ENCODE results near the gene PRELP. TPM values are rescaled to one million over a fixed set of nuclear protein-coding genes. Genes with fewer than 3 reads are reported as not detected.
"Not testable (repeated sequence)": the region's sequence is repeated elsewhere in the genome, so short reads cannot be mapped to it uniquely, and the experiment has no call there.

The PRELP gene
- total RNA-seq, 1 experiment from 2014 or later, result not detected

DNA sequence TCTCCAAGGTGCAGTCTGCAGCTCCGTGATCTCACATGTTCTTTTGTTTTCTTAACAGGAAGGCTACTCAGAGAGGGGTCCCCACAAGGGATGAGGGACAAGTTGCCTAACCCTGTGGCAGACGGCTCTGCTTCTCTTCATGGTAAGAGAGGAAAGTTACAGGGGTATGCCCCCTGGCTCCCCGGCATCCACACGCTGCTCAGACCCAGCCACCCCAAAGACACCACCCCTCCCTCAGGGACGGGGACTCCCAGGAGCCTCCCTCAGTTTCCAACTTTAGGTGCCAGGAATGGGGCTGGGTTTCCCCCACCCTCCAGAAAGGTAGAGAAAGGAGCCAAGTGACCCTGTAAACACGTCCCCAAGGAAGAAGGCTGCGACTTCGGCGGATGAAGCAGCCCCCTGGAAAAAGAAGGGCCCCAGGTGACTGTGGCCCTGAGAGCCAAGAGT lies 38.0 kb downstream of the PRELP start:
- no peak overlapping the region for H3K4me2 ChIP-seq (ENCODE audit: low read depth, low read length, poor library complexity, severe bottlenecking)
- H4K20me1 ChIP-seq (ENCODE audit: insufficient read depth, low read depth, low read length), result no peaks in the 10 kb centered on the region
- H3K27ac ChIP-seq (ENCODE audit: low read length), result no peak overlapping the region
- no peaks in the 10 kb centered on the region for H3K27me3 ChIP-seq (ENCODE audit: low read length)
- H3K9ac ChIP-seq (ENCODE audit: low read length), result no peak overlapping the region
- no peak overlapping the region for H2AFZ ChIP-seq (ENCODE audit: low read length)
- no peaks in the 10 kb centered on the region for H3K36me3 ChIP-seq (ENCODE audit: insufficient read depth, low read length)
- no peaks in the 10 kb centered on the region for H3K4me1 ChIP-seq (ENCODE audit: low read length)
- no peaks in the 10 kb centered on the region for H3K79me2 ChIP-seq (ENCODE audit: low read length)
- H3K9me3 ChIP-seq (ENCODE audit: low read length), result no peaks in the 10 kb centered on the region
- H3K9me2 ChIP-seq (replicated peaks; ENCODE audit: insufficient read depth, low read length), result no peaks in the 10 kb centered on the region
- DNase-seq, result no peak
- H3K4me3 ChIP-seq (ENCODE audit: low read length), result no peak overlapping the region

DNA sequence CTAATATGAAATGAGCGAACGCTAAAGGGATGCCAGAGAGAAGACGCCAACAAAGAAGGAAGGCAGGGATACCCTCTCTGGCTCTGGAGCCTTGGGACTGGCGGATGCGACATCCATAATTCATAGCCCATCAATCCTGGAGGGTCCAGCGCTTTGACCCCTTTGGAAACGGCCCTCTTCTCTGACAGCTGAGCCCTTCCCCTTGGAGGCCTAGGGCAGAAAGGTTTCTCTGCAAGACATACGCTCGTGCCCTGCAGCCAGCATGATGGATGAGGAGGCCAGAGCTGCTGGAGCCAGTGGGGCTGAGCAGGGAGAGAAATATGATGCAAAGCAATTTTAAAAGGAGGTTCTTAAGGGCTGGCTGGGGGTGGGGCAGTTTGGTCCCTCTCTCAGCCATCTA lies 40.6 kb downstream of the PRELP start:
- Histone ChIP-seq H3K9ac (ENCODE audit: low read length) (no peak overlapping the region), H2AFZ (ENCODE audit: low read length) (no peak overlapping the region), H3K9me2 (replicated peaks; ENCODE audit: insufficient read depth, low read length) (no peaks in the 10 kb centered on the region), H3K4me3 (ENCODE audit: low read length) (no peak overlapping the region), H3K27me3 (ENCODE audit: low read length) (no peaks in the 10 kb centered on the region), H3K4me1 (ENCODE audit: low read length) (no peaks in the 10 kb centered on the region), H4K20me1 (ENCODE audit: insufficient read depth, low read depth, low read length) (no peaks in the 10 kb centered on the region), H3K79me2 (ENCODE audit: low read length) (no peaks in the 10 kb centered on the region), H3K27ac (ENCODE audit: low read length) (no peak overlapping the region), H3K9me3 (ENCODE audit: low read length) (no peaks in the 10 kb centered on the region), H3K4me2 (ENCODE audit: low read depth, low read length, poor library complexity, severe bottlenecking) (no peak overlapping the region), H3K36me3 (ENCODE audit: insufficient read depth, low read length) (no peaks in the 10 kb centered on the region)
- DNase-seq, result no peak

DNA sequence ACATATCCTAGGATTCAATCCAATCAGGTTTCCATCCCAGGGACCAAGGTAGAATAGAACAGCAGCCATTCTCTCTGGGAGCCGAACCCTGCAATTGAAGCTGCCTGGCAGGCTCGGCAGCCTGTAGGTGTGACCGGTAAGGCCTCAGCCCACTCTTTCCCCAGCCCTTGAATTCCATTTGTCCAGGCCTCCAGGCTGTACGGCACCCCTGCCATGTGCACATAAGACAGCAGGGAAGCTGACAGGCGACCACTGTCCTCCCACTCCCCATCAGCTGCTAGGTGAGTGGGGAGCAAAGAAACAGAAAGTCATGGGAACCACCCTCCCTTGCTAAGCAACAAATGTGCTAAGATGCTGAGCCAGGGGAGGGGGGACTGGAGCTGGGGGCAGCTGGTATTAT lies 41.3 kb downstream of the PRELP start:
- no peak overlapping the region for H3K4me2 ChIP-seq (ENCODE audit: low read depth, low read length, poor library complexity, severe bottlenecking)
- no peaks in the 10 kb centered on the region for H3K79me2 ChIP-seq (ENCODE audit: low read length)

GRCh38 chr1:203517426-203518110 lies 42.0 kb downstream of the PRELP start:
- Histone ChIP-seq H2AFZ (ENCODE audit: low read length) (no peak overlapping the region), H3K9me2 (replicated peaks; ENCODE audit: insufficient read depth, low read length) (no peaks in the 10 kb centered on the region), H3K4me3 (ENCODE audit: low read length) (no peak overlapping the region), H4K20me1 (ENCODE audit: insufficient read depth, low read depth, low read length) (no peaks in the 10 kb centered on the region), H3K36me3 (ENCODE audit: insufficient read depth, low read length) (no peaks in the 10 kb centered on the region), H3K79me2 (ENCODE audit: low read length) (no peaks in the 10 kb centered on the region), H3K9ac (ENCODE audit: low read length) (no peak overlapping the region), H3K4me1 (ENCODE audit: low read length) (no peaks in the 10 kb centered on the region), H3K27ac (ENCODE audit: low read length) (no peak overlapping the region), H3K27me3 (ENCODE audit: low read length) (no peaks in the 10 kb centered on the region), H3K9me3 (ENCODE audit: low read length) (no peaks in the 10 kb centered on the region), H3K4me2 (ENCODE audit: low read depth, low read length, poor library complexity, severe bottlenecking) (no peak overlapping the region)
- DNase-seq, result no peak

More for the DNA sequence above, 41.3 kb downstream of the PRELP start:
- H3K9ac ChIP-seq (ENCODE audit: low read length), result no peak overlapping the region
- no peak for DNase-seq
- no peaks in the 10 kb centered on the region for H3K4me1 ChIP-seq (ENCODE audit: low read length)
- no peaks in the 10 kb centered on the region for H3K9me3 ChIP-seq (ENCODE audit: low read length)
- no peaks in the 10 kb centered on the region for H4K20me1 ChIP-seq (ENCODE audit: insufficient read depth, low read depth, low read length)
- H3K9me2 ChIP-seq (replicated peaks; ENCODE audit: insufficient read depth, low read length), result no peaks in the 10 kb centered on the region
- no peak overlapping the region for H2AFZ ChIP-seq (ENCODE audit: low read length)
- no peak overlapping the region for H3K27ac ChIP-seq (ENCODE audit: low read length)
- H3K4me3 ChIP-seq (ENCODE audit: low read length), result no peak overlapping the region
- no peaks in the 10 kb centered on the region for H3K36me3 ChIP-seq (ENCODE audit: insufficient read depth, low read length)
- H3K27me3 ChIP-seq (ENCODE audit: low read length), result no peaks in the 10 kb centered on the region

DNA sequence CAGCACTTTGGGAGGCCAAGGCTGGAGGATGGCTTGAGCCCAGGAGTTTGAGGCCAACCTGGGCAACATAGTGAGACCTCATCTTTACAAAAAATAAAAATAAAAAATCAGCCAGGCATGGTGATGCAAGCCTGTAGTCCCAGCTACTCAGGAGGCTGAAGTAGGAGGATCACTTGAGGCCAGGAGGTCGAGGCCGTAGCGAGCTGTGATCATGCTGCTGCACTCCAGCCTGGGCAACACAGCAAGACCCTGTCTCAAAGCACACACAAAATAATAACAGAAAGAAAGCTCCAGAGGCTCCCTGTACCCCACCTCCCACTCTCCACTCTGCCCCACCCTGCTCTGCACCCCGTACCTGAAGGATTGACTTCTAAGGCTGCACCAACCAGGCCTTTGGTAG lies 42.5 kb downstream of the PRELP start:
- not testable (repeated sequence) for DNase-seq; H3K79me2 ChIP-seq (ENCODE audit: low read length); H3K9me3 ChIP-seq (ENCODE audit: low read length)

DNA sequence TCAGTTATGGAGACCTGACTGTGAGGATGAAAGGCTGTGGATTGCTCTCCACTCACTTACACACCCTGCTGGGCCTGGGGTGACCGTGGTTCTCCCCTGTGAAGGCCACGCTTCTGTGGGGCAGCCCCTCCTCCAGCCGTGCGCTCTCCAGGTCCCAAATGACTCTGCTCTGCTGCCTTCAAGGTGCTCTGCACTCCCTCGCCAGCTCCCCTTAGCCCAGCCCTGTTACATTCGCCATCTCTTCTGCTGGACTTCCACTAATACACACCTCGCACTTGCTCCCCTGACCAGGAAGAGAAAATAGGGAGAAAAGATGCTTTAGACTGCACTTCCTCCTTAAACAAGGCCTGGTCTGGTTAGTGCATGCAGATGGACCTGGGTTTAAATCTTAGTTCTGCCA lies 42.9 kb downstream of the PRELP start:
- no peaks in the 10 kb centered on the region for H3K79me2 ChIP-seq (ENCODE audit: low read length)
- H3K9me3 ChIP-seq (ENCODE audit: low read length), result no peaks in the 10 kb centered on the region
- H3K4me2 ChIP-seq (ENCODE audit: low read depth, low read length, poor library complexity, severe bottlenecking), result no peak overlapping the region
- no peak overlapping the region for H3K27ac ChIP-seq (ENCODE audit: low read length)
- no peaks in the 10 kb centered on the region for H3K4me1 ChIP-seq (ENCODE audit: low read length)
- no peaks in the 10 kb centered on the region for H3K36me3 ChIP-seq (ENCODE audit: insufficient read depth, low read length)
- H3K4me3 ChIP-seq (ENCODE audit: low read length), result no peak overlapping the region
- DNase-seq, result no peak
- no peak overlapping the region for H3K9ac ChIP-seq (ENCODE audit: low read length)
- H3K9me2 ChIP-seq (replicated peaks; ENCODE audit: insufficient read depth, low read length), result no peaks in the 10 kb centered on the region
- no peak overlapping the region for H2AFZ ChIP-seq (ENCODE audit: low read length)
- H3K27me3 ChIP-seq (ENCODE audit: low read length), result no peaks in the 10 kb centered on the region
- no peaks in the 10 kb centered on the region for H4K20me1 ChIP-seq (ENCODE audit: insufficient read depth, low read depth, low read length)

More for the DNA sequence above, 42.5 kb downstream of the PRELP start:
- H3K36me3 ChIP-seq (ENCODE audit: insufficient read depth, low read length); H3K4me3 ChIP-seq (ENCODE audit: low read length); H3K27me3 ChIP-seq (ENCODE audit: low read length); H3K4me2 ChIP-seq (ENCODE audit: low read depth, low read length, poor library complexity, severe bottlenecking); H3K27ac ChIP-seq (ENCODE audit: low read length); H3K9me2 ChIP-seq (replicated peaks; ENCODE audit: insufficient read depth, low read length); H4K20me1 ChIP-seq (ENCODE audit: insufficient read depth, low read depth, low read length); H3K4me1 ChIP-seq (ENCODE audit: low read length); H2AFZ ChIP-seq (ENCODE audit: low read length); H3K9ac ChIP-seq (ENCODE audit: low read length): not testable (repeated sequence)

GRCh38 chr1:203519053-203519840 lies 43.6 kb downstream of the PRELP start:
- no peaks in the 10 kb centered on the region for H3K9me2 ChIP-seq (replicated peaks; ENCODE audit: insufficient read depth, low read length)
- no peaks in the 10 kb centered on the region for H3K9me3 ChIP-seq (ENCODE audit: low read length)
- H3K9ac ChIP-seq (ENCODE audit: low read length), result no peak overlapping the region
- no peak for DNase-seq
- no peak overlapping the region for H3K4me2 ChIP-seq (ENCODE audit: low read depth, low read length, poor library complexity, severe bottlenecking)
- H3K4me1 ChIP-seq (ENCODE audit: low read length), result no peaks in the 10 kb centered on the region
- H3K4me3 ChIP-seq (ENCODE audit: low read length), result no peak overlapping the region
- no peak overlapping the region for H2AFZ ChIP-seq (ENCODE audit: low read length)
- H3K36me3 ChIP-seq (ENCODE audit: insufficient read depth, low read length), result no peaks in the 10 kb centered on the region
- no peaks in the 10 kb centered on the region for H3K79me2 ChIP-seq (ENCODE audit: low read length)
- H4K20me1 ChIP-seq (ENCODE audit: insufficient read depth, low read depth, low read length), result no peaks in the 10 kb centered on the region
- H3K27ac ChIP-seq (ENCODE audit: low read length), result no peak overlapping the region
- no peaks in the 10 kb centered on the region for H3K27me3 ChIP-seq (ENCODE audit: low read length)

DNA sequence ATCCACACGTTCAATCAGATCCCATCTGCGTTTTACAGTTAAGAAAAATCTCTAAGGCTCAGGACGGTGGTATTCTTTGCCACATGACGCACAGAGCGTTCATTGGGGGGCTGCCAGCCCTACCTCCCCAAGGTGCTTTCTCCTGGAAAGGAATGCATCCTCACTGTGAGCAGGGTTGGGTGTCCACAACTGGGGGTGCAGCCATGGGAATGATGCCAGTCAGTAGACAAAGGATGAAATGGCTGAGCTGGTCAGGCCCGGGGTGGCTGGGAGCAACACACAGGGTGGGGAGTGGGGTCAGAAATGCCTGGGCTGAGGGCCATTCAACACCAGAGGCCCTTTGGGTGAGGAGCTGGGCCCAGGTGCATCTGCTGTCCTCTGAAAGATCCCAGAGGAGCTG lies 44.3 kb downstream of the PRELP start:
- Histone ChIP-seq H3K9ac (ENCODE audit: low read length) (no peak overlapping the region), H2AFZ (ENCODE audit: low read length) (no peak overlapping the region), H3K4me3 (ENCODE audit: low read length) (no peak overlapping the region)

More for the DNA sequence above, 44.3 kb downstream of the PRELP start:
- H3K36me3 ChIP-seq (ENCODE audit: insufficient read depth, low read length), result no peaks in the 10 kb centered on the region
- H3K4me2 ChIP-seq (ENCODE audit: low read depth, low read length, poor library complexity, severe bottlenecking), result no peak overlapping the region
- H3K4me1 ChIP-seq (ENCODE audit: low read length), result no peaks in the 10 kb centered on the region
- H3K9me2 ChIP-seq (replicated peaks; ENCODE audit: insufficient read depth, low read length), result no peaks in the 10 kb centered on the region
- no peak for DNase-seq
- no peaks in the 10 kb centered on the region for H4K20me1 ChIP-seq (ENCODE audit: insufficient read depth, low read depth, low read length)
- H3K9me3 ChIP-seq (ENCODE audit: low read length), result no peaks in the 10 kb centered on the region
- no peaks in the 10 kb centered on the region for H3K27me3 ChIP-seq (ENCODE audit: low read length)
- no peaks in the 10 kb centered on the region for H3K79me2 ChIP-seq (ENCODE audit: low read length)
- no peak overlapping the region for H3K27ac ChIP-seq (ENCODE audit: low read length)

Data from Karpas-422 (cell line).